Liver (tissue), 9 donors: ENCODE results near the gene SALL3. TPM values are rescaled to one million over a fixed set of nuclear protein-coding genes. Genes with fewer than 3 reads are reported as not detected.

Experiments used
- DNase-seq: peaks from one replicate; pipeline ENCODE4 v3.0.0-alpha.2; 2017; ENCODE audit warnings: low spot score
- H3K27ac ChIP-seq, 2 donors: one replicate each; pipeline ENCODE4 v1.7.0; 2013; ENCODE audit warnings: inconsistent platforms in 2 of 2, low read length in 2 of 2, control low read depth in 1 of 2, low read depth in 1 of 2, mild to moderate bottlenecking in 1 of 2
- H3K27me3 ChIP-seq, 4 donors: one replicate each; pipeline versions ENCODE4 v1.6.1 to v1.7.0; 2013; ENCODE audit warnings: low read length in 3 of 4, inconsistent platforms in 1 of 4, mild to moderate bottlenecking in 1 of 4, moderate library complexity in 1 of 4; ENCODE audit not compliant: control insufficient read depth in 4 of 4, insufficient read depth in 4 of 4
- H3K36me3 ChIP-seq, 4 donors: one replicate each; pipeline versions ENCODE4 v1.6.1 to v1.7.0; 2013; ENCODE audit warnings: low read length in 3 of 4, mild to moderate bottlenecking in 3 of 4, low read depth in 1 of 4, moderate library complexity in 1 of 4; ENCODE audit not compliant: control insufficient read depth in 4 of 4, insufficient read depth in 3 of 4
- H3K4me1 ChIP-seq, 4 donors: one replicate each; pipeline versions ENCODE4 v1.6.1 to v1.7.0; 2013; ENCODE audit warnings: low read length in 3 of 4, mild to moderate bottlenecking in 3 of 4, moderate library complexity in 1 of 4; ENCODE audit not compliant: control insufficient read depth in 4 of 4, insufficient read depth in 4 of 4
- H3K4me3 ChIP-seq, 3 donors: one replicate each; pipeline versions ENCODE4 v1.6.1 to v1.7.0; 2013; ENCODE audit warnings: low read length in 3 of 3, control low read depth in 1 of 3, low read depth in 1 of 3, mild to moderate bottlenecking in 1 of 3
- H3K9ac ChIP-seq, 2 donors: one replicate each; pipeline ENCODE4 v1.7.0; 2013; ENCODE audit warnings: low read length in 2 of 2, mild to moderate bottlenecking in 2 of 2, moderate library complexity in 2 of 2, control low read depth in 1 of 2, low read depth in 1 of 2
- H3K9me3 ChIP-seq, 4 donors: one replicate each; pipeline versions ENCODE4 v1.6.1 to v1.7.0; 2013; ENCODE audit warnings: low read length in 3 of 4; ENCODE audit not compliant: control insufficient read depth in 4 of 4
- EGR1 ChIP-seq, 2 donors: IDR thresholded peaks; 2 replicates each; pipeline ENCODE4 v1.6.1; 2016 to 2018; ENCODE audit warnings: antibody characterized with exemption in 2 of 2, low read depth in 2 of 2
- FOXA1 ChIP-seq: IDR thresholded peaks from 2 replicates; pipeline ENCODE4 v1.6.1; 2016; ENCODE audit warnings: antibody characterized with exemption
- FOXA2 ChIP-seq: IDR thresholded peaks from 2 replicates; pipeline ENCODE4 v1.6.1; 2016; ENCODE audit warnings: antibody characterized with exemption
- GABPA ChIP-seq, 2 donors: IDR thresholded peaks in 1 of 2; conservative IDR thresholded peaks in 1 of 2; 2 replicates each; pipeline ENCODE4 v1.6.1; 2016; ENCODE audit warnings: antibody characterized with exemption in 2 of 2, mild to moderate bottlenecking in 1 of 2, moderate library complexity in 1 of 2
- HNF4G ChIP-seq: IDR thresholded peaks from 2 replicates; pipeline ENCODE4 v1.6.1; 2016; ENCODE audit warnings: antibody characterized with exemption
- NR2F2 ChIP-seq: IDR thresholded peaks from 2 replicates; pipeline ENCODE4 v1.6.1; 2016; ENCODE audit warnings: antibody characterized with exemption
- RAD21 ChIP-seq, 2 donors: IDR thresholded peaks; 2 replicates each; pipeline ENCODE4 v1.6.1; 2016; ENCODE audit warnings: antibody characterized with exemption in 2 of 2, mild to moderate bottlenecking in 2 of 2
- RXRA ChIP-seq, 2 donors: IDR thresholded peaks; 2 replicates each; pipeline ENCODE4 v1.6.1; 2017 to 2018; ENCODE audit warnings: antibody characterized with exemption in 2 of 2, mild to moderate bottlenecking in 1 of 2
- SP1 ChIP-seq: IDR thresholded peaks from 2 replicates; pipeline ENCODE4 v1.6.1; 2018; ENCODE audit warnings: antibody characterized with exemption, mild to moderate bottlenecking
- YY1 ChIP-seq: IDR thresholded peaks from 2 replicates; pipeline ENCODE4 v1.6.1; 2016; ENCODE audit warnings: antibody characterized with exemption, mild to moderate bottlenecking
- whole genome bisulfite sequencing: extraction: QIAGEN DNeasy Blood & Tissue Kit; methylation state at CpG from one replicate; pipeline ENCODE4 v1.1.7; 2013; 5-methylcytosine and 5-hydroxymethylcytosine counted together
- polyA plus RNA-seq, 2 donors: library from polyadenylated mRNA; stranded (reverse) in 1 of 2; unstranded in 1 of 2; fragments of 200-250 nt in 1 of 2; fragments of >200 nt in 1 of 2; fragmentation: Nextera tagmentation in 1 of 2; extraction: Ambion mirVana in 1 of 2; gene quantifications; one replicate each; pipeline versions ENCODE4 v1.2.1 to v1.2.3, GENCODE V29; 2013 to 2015
- total RNA-seq, 2 donors: library from RNA; depleted of rRNA; stranded (reverse); fragments of >200 nt; gene quantifications; one replicate each; pipeline ENCODE4 v1.2.3, GENCODE V29; 2014
- TF ChIP-seq, protein P1 (sequence below): IDR thresholded peaks from 2 replicates; pipeline ENCODE4 v1.6.1; 2016; ENCODE audit warnings: antibody characterized with exemption
- TF ChIP-seq, protein P2 (sequence below): IDR thresholded peaks from 2 replicates; pipeline ENCODE4 v1.6.1; 2016; ENCODE audit warnings: antibody characterized with exemption
- TF ChIP-seq, protein P3 (sequence below): IDR thresholded peaks from 2 replicates; pipeline ENCODE4 v1.6.1; 2016; ENCODE audit warnings: antibody characterized with exemption, mild to moderate bottlenecking
- TF ChIP-seq, protein P4 (sequence below): IDR thresholded peaks from 2 replicates; pipeline ENCODE4 v1.6.1; 2016; ENCODE audit warnings: antibody characterized with exemption
- donor health status: healthy.
- donor health status: healthy.
- donor health status: healthy.
- donor health status: healthy.
- donor health status: healthy.

Gene SALL3
- total and polyA plus RNA-seq, 4 donors = not detected

DNA sequence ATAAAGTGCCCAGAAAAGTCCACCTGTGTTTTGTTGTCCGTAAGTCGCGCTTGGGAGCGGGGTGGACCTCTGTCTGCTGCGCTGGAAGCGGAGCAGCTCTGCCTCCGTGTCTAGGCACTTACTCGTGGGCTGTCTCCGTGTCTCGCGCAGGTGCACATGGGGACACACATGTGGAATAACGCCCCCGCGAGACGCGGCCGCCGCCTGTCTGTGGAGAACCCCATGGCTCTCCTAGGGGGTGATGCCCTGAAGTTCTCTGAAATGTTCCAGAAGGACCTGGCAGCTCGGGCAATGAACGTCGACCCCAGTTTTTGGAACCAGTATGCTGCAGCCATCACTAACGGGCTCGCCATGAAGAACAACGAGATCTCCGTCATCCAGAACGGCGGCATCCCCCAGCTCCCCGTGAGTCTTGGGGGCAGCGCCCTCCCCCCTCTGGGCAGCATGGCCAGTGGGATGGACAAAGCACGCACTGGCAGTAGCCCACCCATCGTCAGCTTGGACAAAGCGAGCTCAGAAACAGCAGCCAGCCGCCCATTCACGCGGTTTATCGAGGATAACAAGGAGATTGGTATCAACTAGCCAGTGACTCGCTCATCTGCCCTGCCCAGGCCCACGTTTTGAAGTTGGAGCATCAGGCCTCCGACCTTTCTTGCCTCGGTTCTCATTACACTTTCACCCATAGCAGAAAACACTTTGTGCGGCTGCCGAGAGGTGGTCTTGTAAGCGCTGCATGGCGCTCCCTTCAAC lies 17.3 kb downstream of the SALL3 start:
- 92% methylated on average over 44 of the region's 44 CpGs for WGBS
- no peaks in the 10 kb centered on the region for H3K9me3 ChIP-seq
- peaks cover 0 to 9% (median 1%) of the 10 kb centered on the region in 4 donors for H3K27me3 ChIP-seq
- TF ChIP-seq, protein P1, sequence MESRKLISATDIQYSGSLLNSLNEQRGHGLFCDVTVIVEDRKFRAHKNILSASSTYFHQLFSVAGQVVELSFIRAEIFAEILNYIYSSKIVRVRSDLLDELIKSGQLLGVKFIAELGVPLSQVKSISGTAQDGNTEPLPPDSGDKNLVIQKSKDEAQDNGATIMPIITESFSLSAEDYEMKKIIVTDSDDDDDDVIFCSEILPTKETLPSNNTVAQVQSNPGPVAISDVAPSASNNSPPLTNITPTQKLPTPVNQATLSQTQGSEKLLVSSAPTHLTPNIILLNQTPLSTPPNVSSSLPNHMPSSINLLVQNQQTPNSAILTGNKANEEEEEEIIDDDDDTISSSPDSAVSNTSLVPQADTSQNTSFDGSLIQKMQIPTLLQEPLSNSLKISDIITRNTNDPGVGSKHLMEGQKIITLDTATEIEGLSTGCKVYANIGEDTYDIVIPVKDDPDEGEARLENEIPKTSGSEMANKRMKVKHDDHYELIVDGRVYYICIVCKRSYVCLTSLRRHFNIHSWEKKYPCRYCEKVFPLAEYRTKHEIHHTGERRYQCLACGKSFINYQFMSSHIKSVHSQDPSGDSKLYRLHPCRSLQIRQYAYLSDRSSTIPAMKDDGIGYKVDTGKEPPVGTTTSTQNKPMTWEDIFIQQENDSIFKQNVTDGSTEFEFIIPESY = no peak
- TF ChIP-seq, protein P2, sequence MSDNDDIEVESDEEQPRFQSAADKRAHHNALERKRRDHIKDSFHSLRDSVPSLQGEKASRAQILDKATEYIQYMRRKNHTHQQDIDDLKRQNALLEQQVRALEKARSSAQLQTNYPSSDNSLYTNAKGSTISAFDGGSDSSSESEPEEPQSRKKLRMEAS = no peak
- TF ChIP-seq SP1 (no peak), YY1 (no peak), FOXA2 (no peak), NR2F2 (no peak), RXRA (IDR thresholded peaks at IDR 0.05) (no peak)
- TF ChIP-seq, protein P3, sequence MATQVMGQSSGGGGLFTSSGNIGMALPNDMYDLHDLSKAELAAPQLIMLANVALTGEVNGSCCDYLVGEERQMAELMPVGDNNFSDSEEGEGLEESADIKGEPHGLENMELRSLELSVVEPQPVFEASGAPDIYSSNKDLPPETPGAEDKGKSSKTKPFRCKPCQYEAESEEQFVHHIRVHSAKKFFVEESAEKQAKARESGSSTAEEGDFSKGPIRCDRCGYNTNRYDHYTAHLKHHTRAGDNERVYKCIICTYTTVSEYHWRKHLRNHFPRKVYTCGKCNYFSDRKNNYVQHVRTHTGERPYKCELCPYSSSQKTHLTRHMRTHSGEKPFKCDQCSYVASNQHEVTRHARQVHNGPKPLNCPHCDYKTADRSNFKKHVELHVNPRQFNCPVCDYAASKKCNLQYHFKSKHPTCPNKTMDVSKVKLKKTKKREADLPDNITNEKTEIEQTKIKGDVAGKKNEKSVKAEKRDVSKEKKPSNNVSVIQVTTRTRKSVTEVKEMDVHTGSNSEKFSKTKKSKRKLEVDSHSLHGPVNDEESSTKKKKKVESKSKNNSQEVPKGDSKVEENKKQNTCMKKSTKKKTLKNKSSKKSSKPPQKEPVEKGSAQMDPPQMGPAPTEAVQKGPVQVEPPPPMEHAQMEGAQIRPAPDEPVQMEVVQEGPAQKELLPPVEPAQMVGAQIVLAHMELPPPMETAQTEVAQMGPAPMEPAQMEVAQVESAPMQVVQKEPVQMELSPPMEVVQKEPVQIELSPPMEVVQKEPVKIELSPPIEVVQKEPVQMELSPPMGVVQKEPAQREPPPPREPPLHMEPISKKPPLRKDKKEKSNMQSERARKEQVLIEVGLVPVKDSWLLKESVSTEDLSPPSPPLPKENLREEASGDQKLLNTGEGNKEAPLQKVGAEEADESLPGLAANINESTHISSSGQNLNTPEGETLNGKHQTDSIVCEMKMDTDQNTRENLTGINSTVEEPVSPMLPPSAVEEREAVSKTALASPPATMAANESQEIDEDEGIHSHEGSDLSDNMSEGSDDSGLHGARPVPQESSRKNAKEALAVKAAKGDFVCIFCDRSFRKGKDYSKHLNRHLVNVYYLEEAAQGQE = no peak
- TF ChIP-seq, protein P4, sequence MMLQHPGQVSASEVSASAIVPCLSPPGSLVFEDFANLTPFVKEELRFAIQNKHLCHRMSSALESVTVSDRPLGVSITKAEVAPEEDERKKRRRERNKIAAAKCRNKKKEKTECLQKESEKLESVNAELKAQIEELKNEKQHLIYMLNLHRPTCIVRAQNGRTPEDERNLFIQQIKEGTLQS = no peak
- H3K27ac ChIP-seq = no peak overlapping the region
- DNase-seq = no peak
- no peak overlapping the region for H3K9ac ChIP-seq
- no peak overlapping the region for H3K4me3 ChIP-seq
- no peaks in the 10 kb centered on the region for H3K36me3 ChIP-seq
- no peaks in the 10 kb centered on the region for H3K4me1 ChIP-seq

DNA sequence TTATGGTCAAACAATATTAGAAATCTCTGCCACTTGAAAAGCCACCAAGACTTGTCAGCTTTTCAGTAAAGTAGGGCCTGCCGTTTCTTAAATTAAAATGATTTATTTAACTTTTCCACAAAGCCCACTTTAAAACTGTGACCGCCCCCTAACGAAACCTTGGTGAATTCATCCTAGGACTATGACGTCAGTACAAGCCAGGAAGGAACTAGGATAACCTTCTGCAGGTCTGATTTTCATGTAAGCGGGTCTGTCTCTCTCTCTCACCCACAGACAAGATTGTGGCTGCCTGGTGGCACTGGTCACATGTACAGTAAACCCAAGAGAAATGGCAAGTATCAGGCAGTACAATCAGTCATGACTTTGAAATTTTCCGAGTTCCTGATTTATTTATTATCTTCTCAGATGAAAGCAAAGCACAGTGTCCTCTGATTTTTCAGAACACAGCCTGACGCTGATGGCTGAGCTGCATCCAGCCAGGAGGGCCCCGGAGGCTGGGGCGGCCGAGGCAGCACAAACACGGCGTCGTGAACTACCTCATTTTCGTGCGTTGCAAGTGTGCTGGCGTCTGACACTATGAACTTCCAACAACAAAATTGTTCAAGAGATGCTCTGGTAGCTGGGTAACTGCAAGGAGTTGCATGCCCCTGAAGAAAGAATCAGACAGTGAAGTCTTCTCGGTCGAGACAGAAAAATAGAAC lies 18.9 kb downstream of the SALL3 start:
- Histone ChIP-seq H3K27me3 (peaks cover 0 to 9% (median 1%) of the 10 kb centered on the region in 4 donors), H3K9me3 (no peaks in the 10 kb centered on the region), H3K9ac (no peak overlapping the region), H3K27ac (no peak overlapping the region), H3K36me3 (no peaks in the 10 kb centered on the region), H3K4me1 (no peaks in the 10 kb centered on the region), H3K4me3 (no peak overlapping the region)
- TF ChIP-seq HNF4G = no peak
- no peak for TF ChIP-seq FOXA2
- no peak for TF ChIP-seq GABPA (IDR thresholded peaks at IDR 0.05 in 1 of 2, conservative IDR thresholded peaks at IDR 0.05 in 1 of 2)
- TF ChIP-seq NR2F2 = no peak
- TF ChIP-seq, protein P3 = no peak
- TF ChIP-seq, protein P1 = no peak
- TF ChIP-seq SP1 = no peak
- TF ChIP-seq EGR1 (IDR thresholded peaks at IDR 0.05; ENCODE audit: low read depth in 2 of 2) = no peak
- TF ChIP-seq FOXA1 = no peak
- TF ChIP-seq RXRA (IDR thresholded peaks at IDR 0.05) = no peak
- TF ChIP-seq, protein P4 = no peak
- no peak for TF ChIP-seq RAD21 (IDR thresholded peaks at IDR 0.05)
- 79% methylated on average over 18 of the region's 18 CpGs for WGBS
- no peak for DNase-seq
